ENCODE measurements around the gene LRRK1.

Gene LRRK1

DNA sequence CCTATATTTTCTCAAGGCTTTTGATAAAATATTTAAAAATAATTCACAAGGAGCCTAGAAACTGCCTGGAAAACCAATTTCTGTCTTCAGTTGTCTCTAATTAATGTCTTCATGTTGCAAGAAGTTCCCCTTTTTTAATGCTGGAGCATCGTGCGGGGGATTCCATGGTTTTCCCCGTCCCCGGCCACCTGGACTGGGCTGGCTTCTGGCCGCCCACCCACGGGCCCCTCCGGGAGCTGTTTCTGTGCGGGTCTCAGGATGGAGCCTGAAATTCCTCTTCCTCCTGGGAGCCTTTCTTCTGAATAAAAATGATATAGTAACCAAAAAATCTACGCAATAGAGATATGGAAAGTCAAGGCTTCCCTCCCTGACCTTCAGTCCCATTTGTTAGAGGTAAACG, 8.1 kb upstream of the LRRK1 start:
- Histone ChIP-seq H3K9me2 (ENCODE audit: low read depth, low read length) (no peaks in the 10 kb centered on the region), H3K27ac (ENCODE audit: low read depth, low read length, poor library complexity, severe bottlenecking) (no peak overlapping the region), H3K9ac (ENCODE audit: low read length) (no peak overlapping the region), H3K27me3 (ENCODE audit: insufficient read depth, low read length) (no peaks in the 10 kb centered on the region), H3K9me3 (ENCODE audit: low read length) (peaks cover 2% of the 10 kb centered on the region; the same call in 1 of the 2 replicates), H3K36me3 (ENCODE audit: insufficient read depth, low read length) (peaks cover 42% of the 10 kb centered on the region), H3K4me3 (ENCODE audit: low read depth, low read length, poor library complexity, severe bottlenecking) (no peak overlapping the region), H3F3A (ENCODE audit: insufficient read depth, low read length) (no peaks in the 10 kb centered on the region), H3K4me1 (ENCODE audit: insufficient read depth, low read length, severe bottlenecking) (no peaks in the 10 kb centered on the region), H3K79me2 (ENCODE audit: insufficient read depth, low read length) (no peaks in the 10 kb centered on the region), H4K20me1 (ENCODE audit: insufficient read depth, low read length) (no peaks in the 10 kb centered on the region), H3K4me2 (ENCODE audit: low read length) (no peak overlapping the region), H2AFZ (ENCODE audit: low read length) (no peak overlapping the region)
- no peak for TF ChIP-seq CTCF (IDR thresholded peaks at IDR 0.05; ENCODE audit: low read length)
- no peak for TF ChIP-seq EZH2 (IDR thresholded peaks at IDR 0.05; ENCODE audit: borderline replicate concordance, low read length)

DNA sequence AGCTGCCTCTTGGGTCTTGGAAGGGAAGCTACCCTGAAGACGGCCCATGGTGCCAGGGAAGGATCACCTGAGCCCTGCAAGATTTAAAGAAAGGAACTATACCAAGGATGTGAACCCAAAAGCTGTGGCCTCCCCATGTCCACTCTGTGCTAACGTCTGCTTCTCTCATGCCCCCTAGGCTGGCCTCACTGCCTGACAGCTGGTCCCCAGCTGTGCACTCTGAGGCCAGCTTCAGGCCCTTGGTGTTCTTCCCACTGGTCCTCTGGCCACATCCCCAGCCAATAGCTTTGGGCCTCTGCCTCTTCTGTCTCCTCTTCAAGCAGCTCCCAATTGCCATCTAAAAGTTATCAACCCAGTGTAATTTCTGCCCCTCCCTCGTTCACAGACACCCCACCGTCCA, 5.2 kb upstream of the LRRK1 start:
- no peak overlapping the region for H3K4me3 ChIP-seq (ENCODE audit: low read depth, low read length, poor library complexity, severe bottlenecking)
- peaks cover 16% of the 10 kb centered on the region for H3K4me1 ChIP-seq (ENCODE audit: insufficient read depth, low read length, severe bottlenecking)
- peaks cover 4% of the 10 kb centered on the region; the same call in 1 of the 2 replicates for H3K79me2 ChIP-seq (ENCODE audit: insufficient read depth, low read length)
- no peak overlapping the region for H3K9ac ChIP-seq (ENCODE audit: low read length)
- no peaks in the 10 kb centered on the region for H3K9me2 ChIP-seq (ENCODE audit: low read depth, low read length)
- peaks cover 2% of the 10 kb centered on the region; the same call in 1 of the 2 replicates for H3K9me3 ChIP-seq (ENCODE audit: low read length)
- H4K20me1 ChIP-seq (ENCODE audit: insufficient read depth, low read length) = no peaks in the 10 kb centered on the region
- H3K27me3 ChIP-seq (ENCODE audit: insufficient read depth, low read length) = no peaks in the 10 kb centered on the region
- H2AFZ ChIP-seq (ENCODE audit: low read length) = no peak overlapping the region
- no peak overlapping the region for H3K4me2 ChIP-seq (ENCODE audit: low read length)
- no peaks in the 10 kb centered on the region for H3F3A ChIP-seq (ENCODE audit: insufficient read depth, low read length)
- TF ChIP-seq EZH2 (IDR thresholded peaks at IDR 0.05; ENCODE audit: borderline replicate concordance, low read length) (no peak), CTCF (IDR thresholded peaks at IDR 0.05; ENCODE audit: low read length) (no peak)
- H3K27ac ChIP-seq (ENCODE audit: low read depth, low read length, poor library complexity, severe bottlenecking) = no peak overlapping the region
- H3K36me3 ChIP-seq (ENCODE audit: insufficient read depth, low read length) = peaks cover 54% of the 10 kb centered on the region

GRCh38 chr15:100914876-100915275, 4.3 kb upstream of the LRRK1 start:
- TF ChIP-seq EZH2 (IDR thresholded peaks at IDR 0.05; ENCODE audit: borderline replicate concordance, low read length) (no peak), CTCF (IDR thresholded peaks at IDR 0.05; ENCODE audit: low read length) (no peak)
- Histone ChIP-seq H3K27me3 (ENCODE audit: insufficient read depth, low read length) (no peaks in the 10 kb centered on the region), H4K20me1 (ENCODE audit: insufficient read depth, low read length) (no peaks in the 10 kb centered on the region), H3K79me2 (ENCODE audit: insufficient read depth, low read length) (peaks cover 7% of the 10 kb centered on the region; the same call in 1 of the 2 replicates), H3K4me3 (ENCODE audit: low read depth, low read length, poor library complexity, severe bottlenecking) (no peak overlapping the region), H3K9ac (ENCODE audit: low read length) (no peak overlapping the region), H3F3A (ENCODE audit: insufficient read depth, low read length) (no peaks in the 10 kb centered on the region), H3K9me2 (ENCODE audit: low read depth, low read length) (no peaks in the 10 kb centered on the region), H3K9me3 (ENCODE audit: low read length) (peaks cover 2% of the 10 kb centered on the region; the same call in 1 of the 2 replicates), H3K4me1 (ENCODE audit: insufficient read depth, low read length, severe bottlenecking) (peaks cover 16% of the 10 kb centered on the region), H2AFZ (ENCODE audit: low read length) (no peak overlapping the region), H3K27ac (ENCODE audit: low read depth, low read length, poor library complexity, severe bottlenecking) (no peak overlapping the region), H3K4me2 (ENCODE audit: low read length) (no peak overlapping the region), H3K36me3 (ENCODE audit: insufficient read depth, low read length) (peaks cover 54% of the 10 kb centered on the region)
